T-cell (primary cell): ENCODE measurements around the gene TIPRL. TPM values are rescaled to one million over a fixed set of nuclear protein-coding genes. Genes with fewer than 3 reads are reported as not detected.

Experiments
- ATAC-seq, 4 experiments: fragments of 200-7000 bp in 3 of 4; fragments of 150-1000 bp in 1 of 4; cut with Tn5 transposase; replicated peaks in 1 of 4; 1 replicate in 3 of 4; 2 replicates in 1 of 4; pipeline ENCODE4 v1.10.0; 2021; ENCODE audit warnings: moderate library complexity in 3 of 4, mild to moderate bottlenecking in 2 of 4, moderate number of reproducible peaks in 1 of 4
- CTCF ChIA-PET, 2 donors: fragments of 300-600 bp; sonication (Branson Sonifier 250); formaldehyde crosslinking; loops; one replicate each; lab custom pipeline; 2022; ENCODE audit warnings: antibody characterized with exemption in 2 of 2; lab: Charles Lee
- POLR2A ChIA-PET, 2 donors: fragments of 300-600 bp; sonication (Branson Sonifier 250); formaldehyde crosslinking; loops; one replicate each; lab custom pipeline; 2022; ENCODE audit warnings: antibody characterized with exemption in 2 of 2; lab: Charles Lee
- DNase-seq, 35 experiments: peaks; one replicate each; pipeline versions ENCODE4 v3.0.0 to v3.0.0-alpha.2; 2013 to 2023
- H3K27ac ChIP-seq: one replicate; pipeline ENCODE4 v1.5.1; 2013; ENCODE audit warnings: low read length
- H3K27me3 ChIP-seq, 2 experiments: replicated peaks in 1 of 2; 1 replicate in 1 of 2; 2 replicates in 1 of 2; pipeline versions ENCODE4 v1.6.1 to v1.7.0; 2013; ENCODE audit warnings: low read length in 1 of 2, mixed read lengths in 1 of 2; ENCODE audit not compliant: control insufficient read depth in 2 of 2, insufficient read depth in 2 of 2; ENCODE audit errors: extremely low read depth in 1 of 2
- H3K36me3 ChIP-seq, 2 donors: 1 replicate in 1 of 2; 2 replicates in 1 of 2; pipeline versions ENCODE4 v1.6.1 to v1.7.0; 2013; ENCODE audit warnings: low read length in 1 of 2; ENCODE audit not compliant: control insufficient read depth in 2 of 2, insufficient read depth in 1 of 2; ENCODE audit errors: extremely low read depth in 1 of 2
- H3K4me1 ChIP-seq, 2 experiments: 1 replicate in 1 of 2; 2 replicates in 1 of 2; pipeline versions ENCODE4 v1.6.1 to v1.7.0; 2013; ENCODE audit warnings: low read length in 2 of 2, mixed read lengths in 1 of 2; ENCODE audit not compliant: insufficient read depth in 2 of 2, control insufficient read depth in 1 of 2; ENCODE audit errors: extremely low read depth in 1 of 2
- H3K4me3 ChIP-seq, 2 donors: 1 replicate in 1 of 2; 2 replicates in 1 of 2; pipeline versions ENCODE4 v1.5.1 to v1.7.0; 2013; ENCODE audit warnings: mild to moderate bottlenecking in 2 of 2, low read length in 1 of 2, moderate library complexity in 1 of 2; ENCODE audit not compliant: control insufficient read depth in 1 of 2; ENCODE audit errors: extremely low read depth in 1 of 2
- H3K9me3 ChIP-seq: 2 replicates; pipeline ENCODE4 v1.7.0; 2013
- H3K27ac Mint-ChIP-seq, 2 donors: one replicate each; pipeline ENCODE4 v1.8.0; 2020 to 2021; ENCODE audit warnings: mild to moderate bottlenecking in 2 of 2, mixed read lengths in 2 of 2
- H3K27me3 Mint-ChIP-seq, 2 donors: one replicate each; pipeline ENCODE4 v1.8.0; 2021 to 2022; ENCODE audit warnings: mixed read lengths in 2 of 2
- H3K36me3 Mint-ChIP-seq: one replicate; pipeline ENCODE4 v1.8.0; 2021; ENCODE audit warnings: mixed read lengths
- H3K4me1 Mint-ChIP-seq, 3 donors: one replicate each; pipeline ENCODE4 v1.8.0; 2020 to 2022; ENCODE audit warnings: mixed read lengths in 3 of 3, mild to moderate bottlenecking in 1 of 3
- H3K4me3 Mint-ChIP-seq, 3 donors: one replicate each; pipeline ENCODE4 v1.8.0; 2020 to 2022; ENCODE audit warnings: mild to moderate bottlenecking in 3 of 3, mixed read lengths in 3 of 3, moderate library complexity in 3 of 3
- H3K9me3 Mint-ChIP-seq, 3 donors: one replicate each; pipeline ENCODE4 v1.8.0; 2020 to 2022; ENCODE audit warnings: mixed read lengths in 3 of 3
- WGBS: methylation state at CpG from one replicate; pipeline ENCODE4 v1.1.5; 2013; ENCODE audit warnings: missing lambda C conversion rate; ENCODE audit not compliant: insufficient coverage; 5-methylcytosine and 5-hydroxymethylcytosine counted together
- total RNA-seq, 35 experiments: library from RNA in 6 of 35; stranded (reverse) in 6 of 35; fragments of 120-200 nt in 1 of 35; gene quantifications; one replicate each; pipeline versions ENCODE4 v1.2.1 to v1.2.4 and lab custom pipeline; 2013 to 2026

The TIPRL gene
- total RNA-seq, 5 donors from 2014 or later (not counting 1 experiment from before 2014, with no cell fraction given): 13.8 to 26.6 (median 22.3) TPM

- ChIA-PET POLR2A (interaction anchor here (0.6 to 0.9 kb wide), 2 partner anchors 12 to 44 kb away, joined by 3 read pairs; no protein-coding TSS in a partner anchor), CTCF (no interaction called here)
- H3K9me3 Mint-ChIP-seq: no peaks in the 10 kb centered on the region
- Histone ChIP-seq H3K36me3 (peaks cover 5 to 32% of the 10 kb centered on the region in 2 donors), H3K9me3 (no peaks in the 10 kb centered on the region), H3K4me3 (no peak overlapping the region), H3K27ac (no peak overlapping the region), H3K4me1 (peaks cover 19 to 37% of the 10 kb centered on the region in 2 experiments), H3K27me3 (no peaks in the 10 kb centered on the region)
- DNase-seq (no peak), ATAC-seq (no peak)
- 100% methylated on average over 1 of the region's 4 CpGs for WGBS
- H3K4me1 Mint-ChIP-seq: peaks cover 72 to 79% (median 77%) of the 10 kb centered on the region in 3 donors
- H3K36me3 Mint-ChIP-seq: peaks cover 45% of the 10 kb centered on the region
- H3K27me3 Mint-ChIP-seq: no peaks in the 10 kb centered on the region
- H3K27ac Mint-ChIP-seq: no peak overlapping the region
- H3K4me3 Mint-ChIP-seq: peak overlapping the region in 1 of 3 donors; percentile 89
Observed at GRCh38 chr1:168229893-168230292, 51.1 kb downstream of the TIPRL start.

- POLR2A ChIA-PET: interaction anchor here in 1 of 2 donors (0.6 kb wide), 1 partner anchor 45 kb away, joined by 3 read pairs; no protein-coding TSS in a partner anchor
- peaks cover 76 to 80% (median 78%) of the 10 kb centered on the region in 3 donors for H3K4me1 Mint-ChIP-seq
- peaks cover 49% of the 10 kb centered on the region for H3K36me3 Mint-ChIP-seq
- 97% methylated on average over 3 of the region's 3 CpGs for WGBS
- no peaks in the 10 kb centered on the region for H3K9me3 Mint-ChIP-seq
- CTCF ChIA-PET: no interaction called here
- Histone ChIP-seq H3K36me3 (peaks cover 5 to 33% of the 10 kb centered on the region in 2 donors), H3K4me3 (no peak overlapping the region), H3K9me3 (no peaks in the 10 kb centered on the region), H3K27me3 (no peaks in the 10 kb centered on the region), H3K27ac (no peak overlapping the region), H3K4me1 (peaks cover 17 to 34% of the 10 kb centered on the region in 2 experiments)
- H3K27ac Mint-ChIP-seq: no peak overlapping the region
- H3K27me3 Mint-ChIP-seq: no peaks in the 10 kb centered on the region
- DNase-seq: no peak
- no peak for ATAC-seq
- H3K4me3 Mint-ChIP-seq: no peak overlapping the region
Observed at GRCh38 chr1:168230709-168231108, 51.9 kb downstream of the TIPRL start.

GRCh38 chr1:168234846-168235547 is 56.2 kb downstream of the TIPRL start:
- Histone ChIP-seq H3K36me3 (peaks cover 5 to 68% of the 10 kb centered on the region in 2 donors), H3K9me3 (no peaks in the 10 kb centered on the region), H3K27me3 (no peaks in the 10 kb centered on the region), H3K4me3 (no peak overlapping the region), H3K27ac (no peak overlapping the region), H3K4me1 (peaks cover 0 to 8% of the 10 kb centered on the region in 2 experiments)
- CTCF ChIA-PET: interaction anchor here (0.6 to 3.0 kb wide), 15 partner anchors 9 to 1254 kb away, joined by 3 to 27 read pairs (median 4); partner anchors contain the start of gene SFT2D2 (in 1 of the 2)
- H3K9me3 Mint-ChIP-seq: no peaks in the 10 kb centered on the region
- H3K4me1 Mint-ChIP-seq: peaks cover 61 to 65% (median 62%) of the 10 kb centered on the region in 3 donors
- DNase-seq (peak in 27 of 35 experiments; percentile 3 to 65 (median 23)), ATAC-seq (peak; percentile 85 to 93 (median 86))
- POLR2A ChIA-PET: interaction anchor here in 1 of 2 donors (0.6 to 1.8 kb wide), 5 partner anchors 9 to 250 kb away, joined by 3 to 9 read pairs (median 4); partner anchors contain the start of gene SFT2D2
- H3K27me3 Mint-ChIP-seq: no peaks in the 10 kb centered on the region
- WGBS: 69% methylated on average over 2 of the region's 8 CpGs
- H3K27ac Mint-ChIP-seq: no peak overlapping the region
- no peak overlapping the region for H3K4me3 Mint-ChIP-seq
- H3K36me3 Mint-ChIP-seq: peaks cover 71% of the 10 kb centered on the region

GRCh38 chr1:168235548-168235885 is 56.8 kb downstream of the TIPRL start:
- Histone ChIP-seq H3K27me3 (no peaks in the 10 kb centered on the region), H3K27ac (no peak overlapping the region), H3K9me3 (no peaks in the 10 kb centered on the region), H3K4me3 (no peak overlapping the region), H3K4me1 (peaks cover 0 to 8% of the 10 kb centered on the region in 2 experiments), H3K36me3 (peaks cover 5 to 73% of the 10 kb centered on the region in 2 donors)
- H3K4me1 Mint-ChIP-seq: peaks cover 57 to 60% (median 59%) of the 10 kb centered on the region in 3 donors
- DNase-seq (no peak), ATAC-seq (peak in 1 of 4 experiments; percentile 29)
- H3K27ac Mint-ChIP-seq: peak overlapping the region in 1 of 2 donors; percentile 5
- H3K27me3 Mint-ChIP-seq: no peaks in the 10 kb centered on the region
- peaks cover 75% of the 10 kb centered on the region for H3K36me3 Mint-ChIP-seq
- POLR2A ChIA-PET: interaction anchor here in 1 of 2 donors (0.6 to 1.8 kb wide), 2 partner anchors 10 to 249 kb away, joined by 4 to 9 read pairs; partner anchors contain the start of gene SFT2D2
- CTCF ChIA-PET: interaction anchor here (0.6 to 3.0 kb wide), 13 partner anchors 8 to 1253 kb away, joined by 3 to 27 read pairs (median 5); partner anchors contain the start of gene SFT2D2 (in 1 of the 2)
- H3K4me3 Mint-ChIP-seq: no peak overlapping the region
- H3K9me3 Mint-ChIP-seq: no peaks in the 10 kb centered on the region

- no peak for ATAC-seq
- peaks cover 53 to 56% (median 55%) of the 10 kb centered on the region in 3 donors for H3K4me1 Mint-ChIP-seq
- peaks cover 74% of the 10 kb centered on the region for H3K36me3 Mint-ChIP-seq
- no peak overlapping the region for H3K4me3 Mint-ChIP-seq
- Histone ChIP-seq H3K36me3 (peaks cover 5 to 76% of the 10 kb centered on the region in 2 donors), H3K4me3 (no peak overlapping the region), H3K9me3 (no peaks in the 10 kb centered on the region), H3K4me1 (peaks cover 0 to 5% of the 10 kb centered on the region in 2 experiments), H3K27ac (no peak overlapping the region), H3K27me3 (no peaks in the 10 kb centered on the region)
- 96% methylated on average over 2 of the region's 3 CpGs for WGBS
- no peak for DNase-seq
- ChIA-PET POLR2A (interaction anchor here in 1 of 2 donors (0.6 kb wide), 1 partner anchor 249 kb away, joined by 4 read pairs; no protein-coding TSS in a partner anchor), CTCF (interaction anchor here (0.6 to 3.0 kb wide), 14 partner anchors 8 to 1253 kb away, joined by 3 to 27 read pairs (median 4); partner anchors contain the start of gene SFT2D2 (in 1 of the 2))
- H3K27me3 Mint-ChIP-seq: no peaks in the 10 kb centered on the region
- no peaks in the 10 kb centered on the region for H3K9me3 Mint-ChIP-seq
- H3K27ac Mint-ChIP-seq: peak overlapping the region in 1 of 2 donors; percentile 2
Observed at GRCh38 chr1:168235937-168236336, 57.2 kb downstream of the TIPRL start.

GRCh38 chr1:168236836-168237611 is 58.3 kb downstream of the TIPRL start:
- POLR2A ChIA-PET: no interaction called here

More at GRCh38 chr1:168236836-168237611, 58.3 kb downstream of the TIPRL start:
- no peak overlapping the region for H3K4me3 ChIP-seq
- peaks cover 76% of the 10 kb centered on the region for H3K36me3 Mint-ChIP-seq
- no peaks in the 10 kb centered on the region for H3K27me3 ChIP-seq
- DNase-seq (no peak), ATAC-seq (no peak)
- no peak overlapping the region for H3K4me3 Mint-ChIP-seq
- WGBS: 59% methylated on average over 5 of the region's 7 CpGs
- H3K4me1 ChIP-seq: peaks cover 0 to 4% of the 10 kb centered on the region in 2 experiments
- no peaks in the 10 kb centered on the region for H3K9me3 Mint-ChIP-seq
- H3K27ac ChIP-seq: no peak overlapping the region
- CTCF ChIA-PET: interaction anchor here in 1 of 2 donors (3.0 kb wide), 1 partner anchor 1112 kb away, joined by 21 read pairs; no protein-coding TSS in a partner anchor
- H3K27me3 Mint-ChIP-seq: no peaks in the 10 kb centered on the region
- H3K36me3 ChIP-seq: peaks cover 4 to 78% of the 10 kb centered on the region in 2 donors
- peaks cover 44 to 46% (median 45%) of the 10 kb centered on the region in 3 donors for H3K4me1 Mint-ChIP-seq
- H3K27ac Mint-ChIP-seq: no peak overlapping the region
- H3K9me3 ChIP-seq: no peaks in the 10 kb centered on the region
